ENCODE measurements around the gene CD160. TPM values are rescaled to one million over a fixed set of nuclear protein-coding genes. Genes with fewer than 3 reads are reported as not detected.

Gene CD160
- total and polyA plus RNA-seq, 9 donors: 0.10 to 1.9 (median 0.20) TPM; not detected in 4

DNA sequence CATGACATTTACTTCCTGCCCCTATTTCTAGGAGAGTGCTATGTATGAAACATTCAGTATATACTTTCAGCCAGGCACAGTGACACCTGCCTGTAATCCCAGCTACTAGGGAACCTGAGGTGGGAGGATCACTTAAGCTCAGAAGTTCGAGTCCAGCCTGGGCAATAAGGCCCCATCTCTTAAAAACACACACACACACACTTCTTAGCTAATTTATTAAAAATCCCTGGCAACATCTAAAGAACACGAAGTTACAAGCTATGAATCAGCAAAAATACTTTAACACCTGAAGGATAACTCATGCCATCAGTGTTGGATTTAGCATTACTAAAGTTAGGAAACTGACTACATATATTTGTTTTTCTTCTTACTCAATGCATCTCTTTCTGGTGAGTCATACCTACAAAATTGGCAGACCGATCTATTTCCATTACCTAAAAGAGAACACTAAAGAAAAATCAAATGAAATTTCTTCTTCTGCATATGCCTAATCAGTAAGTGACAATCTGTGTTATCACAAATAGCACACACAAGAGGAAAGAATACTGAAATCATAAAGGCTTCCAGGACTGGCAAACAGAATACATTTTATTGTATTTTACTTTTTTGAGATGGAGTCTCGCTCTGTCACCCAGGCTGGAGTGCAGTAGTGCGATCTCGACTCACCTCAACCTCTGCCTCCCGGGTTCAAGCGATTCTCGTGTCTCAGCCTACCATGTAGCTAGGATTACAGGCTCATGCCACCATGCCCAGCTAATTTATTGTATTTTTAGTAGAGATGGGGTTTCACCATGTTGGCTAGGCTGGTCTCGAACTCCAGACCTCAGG is 63.2 kb downstream of the CD160 start:
- no peaks in the 10 kb centered on the region for H3K9me3 ChIP-seq
- H3K27ac ChIP-seq: no peak overlapping the region
- H3K4me3 ChIP-seq: no peak overlapping the region
- H3K36me3 ChIP-seq: no peaks in the 10 kb centered on the region
- DNase-seq: no peak
- TF ChIP-seq POLR2A (IDR thresholded peaks at IDR 0.05): no peak
- H3K27me3 ChIP-seq: no peaks in the 10 kb centered on the region
- H3K4me1 ChIP-seq (ENCODE audit: insufficient read depth): no peaks in the 10 kb centered on the region
- 67 to 77% (median 75%) methylated on average over 10 of the region's 10 CpGs for WGBS, 3 donors
- intact Hi-C loops (cut with DNase I): no loop called here

DNA sequence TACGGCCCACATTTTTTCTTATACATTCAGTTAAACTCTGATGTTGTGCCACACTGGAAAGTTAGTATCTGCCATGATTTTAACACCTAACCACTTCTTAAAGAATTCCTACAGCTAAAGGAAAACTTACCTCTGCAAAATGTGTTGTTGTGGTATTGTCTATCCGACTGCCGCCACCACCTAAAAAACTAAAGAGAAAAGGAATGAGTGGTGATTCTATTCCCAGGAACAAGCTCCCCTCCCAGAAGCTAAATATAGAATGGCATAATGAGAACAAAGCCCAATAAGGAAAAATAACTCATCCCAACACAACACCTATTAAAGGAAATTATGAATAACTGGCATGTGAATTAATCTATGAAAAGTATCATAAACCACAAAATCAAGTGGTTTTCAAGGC is 65.1 kb downstream of the CD160 start:
- Histone ChIP-seq H3K36me3 (no peaks in the 10 kb centered on the region), H3K9me3 (no peaks in the 10 kb centered on the region), H3K27me3 (no peaks in the 10 kb centered on the region), H3K27ac (no peak overlapping the region), H3K4me1 (ENCODE audit: insufficient read depth) (no peaks in the 10 kb centered on the region), H3K4me3 (peak overlapping the region; percentile 23)
- WGBS, 3 donors: 62 to 67% (median 65%) methylated on average over 3 of the region's 3 CpGs
- no peak for DNase-seq
- intact Hi-C loops (cut with DNase I): no loop called here
- TF ChIP-seq, protein P1, sequence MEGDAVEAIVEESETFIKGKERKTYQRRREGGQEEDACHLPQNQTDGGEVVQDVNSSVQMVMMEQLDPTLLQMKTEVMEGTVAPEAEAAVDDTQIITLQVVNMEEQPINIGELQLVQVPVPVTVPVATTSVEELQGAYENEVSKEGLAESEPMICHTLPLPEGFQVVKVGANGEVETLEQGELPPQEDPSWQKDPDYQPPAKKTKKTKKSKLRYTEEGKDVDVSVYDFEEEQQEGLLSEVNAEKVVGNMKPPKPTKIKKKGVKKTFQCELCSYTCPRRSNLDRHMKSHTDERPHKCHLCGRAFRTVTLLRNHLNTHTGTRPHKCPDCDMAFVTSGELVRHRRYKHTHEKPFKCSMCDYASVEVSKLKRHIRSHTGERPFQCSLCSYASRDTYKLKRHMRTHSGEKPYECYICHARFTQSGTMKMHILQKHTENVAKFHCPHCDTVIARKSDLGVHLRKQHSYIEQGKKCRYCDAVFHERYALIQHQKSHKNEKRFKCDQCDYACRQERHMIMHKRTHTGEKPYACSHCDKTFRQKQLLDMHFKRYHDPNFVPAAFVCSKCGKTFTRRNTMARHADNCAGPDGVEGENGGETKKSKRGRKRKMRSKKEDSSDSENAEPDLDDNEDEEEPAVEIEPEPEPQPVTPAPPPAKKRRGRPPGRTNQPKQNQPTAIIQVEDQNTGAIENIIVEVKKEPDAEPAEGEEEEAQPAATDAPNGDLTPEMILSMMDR (IDR thresholded peaks at IDR 0.05): no peak
- TF ChIP-seq EP300 (IDR thresholded peaks at IDR 0.05) (no peak), POLR2A (IDR thresholded peaks at IDR 0.05) (no peak)

DNA sequence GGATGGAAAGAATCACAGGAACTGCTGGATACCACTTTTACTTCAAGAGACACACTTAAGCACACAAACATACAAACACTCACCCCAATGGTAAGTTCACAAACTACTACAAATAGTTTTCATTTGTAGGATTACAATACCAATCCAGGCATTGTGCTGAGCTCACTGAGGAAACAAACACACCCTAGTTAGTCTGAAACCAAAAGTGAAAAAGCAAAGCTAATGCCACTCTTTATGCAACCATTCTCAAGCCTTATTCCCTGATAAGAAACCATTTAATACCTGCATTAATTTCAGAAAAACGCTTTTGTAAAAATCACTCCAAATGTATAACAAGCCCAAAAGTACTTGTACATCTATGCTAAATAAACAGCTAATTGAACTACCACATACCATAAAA is 66.2 kb downstream of the CD160 start:
- Histone ChIP-seq H3K4me1 (ENCODE audit: insufficient read depth) (no peaks in the 10 kb centered on the region), H3K4me3 (no peak overlapping the region), H3K36me3 (no peaks in the 10 kb centered on the region), H3K27ac (no peak overlapping the region), H3K27me3 (no peaks in the 10 kb centered on the region), H3K9me3 (no peaks in the 10 kb centered on the region)
- no peak for TF ChIP-seq EP300 (IDR thresholded peaks at IDR 0.05)
- TF ChIP-seq, protein P1 (IDR thresholded peaks at IDR 0.05): no peak
- no peak for TF ChIP-seq POLR2A (IDR thresholded peaks at IDR 0.05)
- intact Hi-C loops (cut with DNase I): no loop called here
- WGBS, 3 donors: 70 to 96% (median 82%) methylated on average over 1 of the region's 1 CpG
- no peak for DNase-seq

DNA sequence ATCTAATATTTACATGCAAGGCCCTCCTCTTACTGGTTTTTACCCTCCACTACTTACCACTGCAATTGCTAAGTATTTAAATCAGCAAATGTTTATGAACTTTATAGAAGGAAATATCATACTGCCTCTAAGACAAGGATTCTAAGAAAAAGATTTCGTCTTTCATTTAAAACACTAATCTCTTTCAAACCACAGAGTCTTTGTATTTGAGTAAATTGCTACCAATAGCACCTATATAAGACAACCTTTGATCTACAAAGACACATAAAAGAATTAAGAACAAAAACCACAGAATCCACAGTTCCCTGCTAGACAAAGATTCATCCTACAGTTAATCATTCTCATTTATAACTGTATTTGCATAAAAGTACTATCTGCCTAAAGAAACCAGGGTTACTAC is 67.0 kb downstream of the CD160 start:
- Histone ChIP-seq H3K36me3 (no peaks in the 10 kb centered on the region), H3K4me3 (no peak overlapping the region), H3K27me3 (no peaks in the 10 kb centered on the region), H3K4me1 (ENCODE audit: insufficient read depth) (no peaks in the 10 kb centered on the region), H3K9me3 (no peaks in the 10 kb centered on the region), H3K27ac (no peak overlapping the region)
- TF ChIP-seq EP300 (IDR thresholded peaks at IDR 0.05): no peak
- TF ChIP-seq POLR2A (IDR thresholded peaks at IDR 0.05): no peak
- TF ChIP-seq, protein P1 (IDR thresholded peaks at IDR 0.05): no peak
- intact Hi-C loops (cut with DNase I): no loop called here
- 0 to 60% (median 57%) methylated on average over 1 of the region's 1 CpG for WGBS, 3 donors
- no peak for DNase-seq

DNA sequence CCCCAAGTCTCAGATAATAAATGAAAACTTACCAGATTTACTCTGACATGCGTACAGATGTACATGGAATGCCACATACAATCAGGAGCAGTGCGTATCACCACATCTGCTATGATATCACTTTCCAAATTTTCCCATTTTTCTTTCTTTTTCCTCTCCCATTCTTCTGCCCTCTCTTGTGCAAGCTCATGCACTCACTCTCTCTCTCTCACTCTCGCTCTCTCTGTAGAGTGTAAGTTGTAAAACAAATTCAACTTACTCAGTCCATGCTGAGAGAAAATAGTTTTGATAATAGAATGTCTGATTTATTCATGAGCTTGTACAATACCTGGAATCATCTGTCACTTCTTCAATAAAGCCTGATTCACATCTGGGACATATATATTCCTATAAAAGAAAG is 69.3 kb downstream of the CD160 start:
- peaks cover 1% of the 10 kb centered on the region for H3K4me1 ChIP-seq (ENCODE audit: insufficient read depth)
- TF ChIP-seq POLR2A (IDR thresholded peaks at IDR 0.05) (no peak), EP300 (IDR thresholded peaks at IDR 0.05) (no peak)
- TF ChIP-seq, protein P1 (IDR thresholded peaks at IDR 0.05): no peak
- no peaks in the 10 kb centered on the region for H3K27me3 ChIP-seq
- 96 to 99% (median 97%) methylated on average over 3 of the region's 3 CpGs for whole genome bisulfite sequencing, 3 donors
- no peak overlapping the region for H3K27ac ChIP-seq
- intact Hi-C loops (cut with DNase I): no loop called here
- H3K9me3 ChIP-seq: no peaks in the 10 kb centered on the region
- no peaks in the 10 kb centered on the region for H3K36me3 ChIP-seq
- H3K4me3 ChIP-seq: no peak overlapping the region
- DNase-seq: no peak

All from ovary (tissue), 9 donors.